Measurements from ENCODE around the gene SPRY1.

The SPRY1 gene

GRCh38 chr4:123396307-123397143 lies at the start of gene SPRY1:
Gene SPRY1 (plus strand): TSS chr4:123396795. CDS start chr4:123401592, 4,797 bp downstream.
- peak; percentile 63 to 75 for DNase-seq

GRCh38 chr4:123346951-123347350 lies 49.6 kb upstream of the SPRY1 start:
- DNase-seq, result no peak

- DNase-seq, result no peak
Observed at GRCh38 chr4:123348946-123349345, 47.6 kb upstream of the SPRY1 start.

GRCh38 chr4:123349421-123350190 lies 47.0 kb upstream of the SPRY1 start:
- no peak for DNase-seq

GRCh38 chr4:123350191-123350544 lies 46.4 kb upstream of the SPRY1 start:
- DNase-seq, result no peak

- DNase-seq, result no peak
Observed at GRCh38 chr4:123350726-123351125, 45.9 kb upstream of the SPRY1 start.

- DNase-seq, result no peak
Observed at GRCh38 chr4:123351713-123352112, 44.9 kb upstream of the SPRY1 start.

GRCh38 chr4:123352240-123352945 lies 44.2 kb upstream of the SPRY1 start:
- DNase-seq, result no peak

GRCh38 chr4:123352966-123353365 lies 43.6 kb upstream of the SPRY1 start:
- DNase-seq, result no peak

- DNase-seq, result no peak
Observed at GRCh38 chr4:123353656-123354055, 42.9 kb upstream of the SPRY1 start.

- no peak for DNase-seq
Observed at GRCh38 chr4:123354701-123355100, 41.9 kb upstream of the SPRY1 start.

- DNase-seq, result no peak
Observed at GRCh38 chr4:123356921-123357320, 39.7 kb upstream of the SPRY1 start.

- no peak for DNase-seq
Observed at GRCh38 chr4:123359449-123360315, 36.9 kb upstream of the SPRY1 start.

GRCh38 chr4:123361195-123361861 lies 35.3 kb upstream of the SPRY1 start:
- no peak for DNase-seq

GRCh38 chr4:123362103-123362502 lies 34.5 kb upstream of the SPRY1 start:
- DNase-seq, result no peak

GRCh38 chr4:123363729-123364128 lies 32.9 kb upstream of the SPRY1 start:
- no peak for DNase-seq

GRCh38 chr4:123364906-123365305 lies 31.7 kb upstream of the SPRY1 start:
- no peak for DNase-seq

GRCh38 chr4:123365412-123365811 lies 31.2 kb upstream of the SPRY1 start:
- DNase-seq, result no peak

GRCh38 chr4:123366144-123366748 lies 30.3 kb upstream of the SPRY1 start:
- DNase-seq, result no peak

- DNase-seq, result no peak
Observed at GRCh38 chr4:123378794-123379193, 17.8 kb upstream of the SPRY1 start.

- no peak for DNase-seq
Observed at GRCh38 chr4:123379392-123379791, 17.2 kb upstream of the SPRY1 start.

Measured in activated CD4-positive, alpha-beta T cell treated with anti-CD3 and anti-CD28 coated beads for 4 hours (primary cell).